AG04449 (cell line): ENCODE data around the gene SASH1.

Source experiments
- CTCF ChIA-PET: fragments of 350-600 bp; formaldehyde crosslinking; extraction: SDS; loops from one replicate; lab custom pipeline; 2021; ENCODE audit warnings: antibody characterized with exemption; lab: Yijun Ruan, JAX
- POLR2A ChIA-PET: fragments of 400-600, 350-600 bp; formaldehyde crosslinking; extraction: SDS; loops from one replicate; lab custom pipeline; 2020; ENCODE audit warnings: antibody characterized with exemption, inconsistent platforms; lab: Yijun Ruan, JAX
- DNase-seq: peaks from one replicate; pipeline ENCODE4 v3.0.0-alpha.2; 2010; ENCODE audit warnings: low read depth, low spot score
- H3K4me3 ChIP-seq: 2 replicates; pipeline ENCODE4 v1.5.1; 2011; ENCODE audit warnings: low read depth, mild to moderate bottlenecking, control low read depth, low read length
- CTCF ChIP-seq: IDR thresholded peaks from one replicate; pipeline ENCODE4 v1.5.1; 2011; ENCODE audit warnings: mild to moderate bottlenecking, moderate library complexity, low read length, control low read depth, inconsistent platforms; ENCODE audit not compliant: insufficient read depth; ENCODE audit errors: missing control alignments

The SASH1 gene

GRCh38 chr6:148430897-148431296 lies 88.3 kb downstream of the SASH1 start:
- no peak overlapping the region for H3K4me3 ChIP-seq
- CTCF ChIA-PET = no interaction called here
- POLR2A ChIA-PET = no interaction called here
- TF ChIP-seq CTCF = no peak
- DNase-seq = no peak

GRCh38 chr6:148431413-148431812 lies 88.8 kb downstream of the SASH1 start:
- DNase-seq = no peak
- ChIA-PET CTCF (no interaction called here), POLR2A (no interaction called here)
- H3K4me3 ChIP-seq = no peak overlapping the region
- TF ChIP-seq CTCF = no peak

GRCh38 chr6:148431840-148432239 lies 89.2 kb downstream of the SASH1 start:
- TF ChIP-seq CTCF = no peak
- POLR2A ChIA-PET = no interaction called here
- no peak overlapping the region for H3K4me3 ChIP-seq
- CTCF ChIA-PET = interaction anchor here (0.9 to 1.8 kb wide), 2 partner anchors 252 to 266 kb away, joined by 3 to 7 read pairs; no protein-coding TSS in a partner anchor
- no peak for DNase-seq

- no peak for TF ChIP-seq CTCF
- DNase-seq = no peak
- CTCF ChIA-PET = interaction anchor here (0.9 to 1.8 kb wide), 2 partner anchors 252 to 267 kb away, joined by 3 to 7 read pairs; no protein-coding TSS in a partner anchor
- POLR2A ChIA-PET = no interaction called here
- H3K4me3 ChIP-seq = no peak overlapping the region
These were observed 90.0 kb downstream of the SASH1 start for GRCh38 chr6:148432462-148433195.

- no peak for TF ChIP-seq CTCF
- DNase-seq = no peak
- ChIA-PET CTCF (no interaction called here), POLR2A (no interaction called here)
- no peak overlapping the region for H3K4me3 ChIP-seq
These were observed 92.7 kb downstream of the SASH1 start for GRCh38 chr6:148435386-148435785.

GRCh38 chr6:148436466-148436865 lies 93.8 kb downstream of the SASH1 start:
- no peak for TF ChIP-seq CTCF
- DNase-seq = no peak
- CTCF ChIA-PET = no interaction called here
- POLR2A ChIA-PET = no interaction called here
- H3K4me3 ChIP-seq = no peak overlapping the region
